Liver (tissue), 9 donors: Measurements from ENCODE around the gene NXPH3. TPM values are rescaled to one million over a fixed set of nuclear protein-coding genes. Genes with fewer than 3 reads are reported as not detected.

Source experiments
- DNase-seq: peaks from one replicate; pipeline ENCODE4 v3.0.0-alpha.2; 2017; ENCODE audit warnings: low spot score
- H3K27ac ChIP-seq, 2 donors: one replicate each; pipeline ENCODE4 v1.7.0; 2013; ENCODE audit warnings: inconsistent platforms in 2 of 2, low read length in 2 of 2, control low read depth in 1 of 2, low read depth in 1 of 2, mild to moderate bottlenecking in 1 of 2
- H3K27me3 ChIP-seq, 4 donors: one replicate each; pipeline versions ENCODE4 v1.6.1 to v1.7.0; 2013; ENCODE audit warnings: low read length in 3 of 4, inconsistent platforms in 1 of 4, mild to moderate bottlenecking in 1 of 4, moderate library complexity in 1 of 4; ENCODE audit not compliant: control insufficient read depth in 4 of 4, insufficient read depth in 4 of 4
- H3K36me3 ChIP-seq, 4 donors: one replicate each; pipeline versions ENCODE4 v1.6.1 to v1.7.0; 2013; ENCODE audit warnings: low read length in 3 of 4, mild to moderate bottlenecking in 3 of 4, low read depth in 1 of 4, moderate library complexity in 1 of 4; ENCODE audit not compliant: control insufficient read depth in 4 of 4, insufficient read depth in 3 of 4
- H3K4me1 ChIP-seq, 4 donors: one replicate each; pipeline versions ENCODE4 v1.6.1 to v1.7.0; 2013; ENCODE audit warnings: low read length in 3 of 4, mild to moderate bottlenecking in 3 of 4, moderate library complexity in 1 of 4; ENCODE audit not compliant: control insufficient read depth in 4 of 4, insufficient read depth in 4 of 4
- H3K4me3 ChIP-seq, 3 donors: one replicate each; pipeline versions ENCODE4 v1.6.1 to v1.7.0; 2013; ENCODE audit warnings: low read length in 3 of 3, control low read depth in 1 of 3, low read depth in 1 of 3, mild to moderate bottlenecking in 1 of 3
- H3K9ac ChIP-seq, 2 donors: one replicate each; pipeline ENCODE4 v1.7.0; 2013; ENCODE audit warnings: low read length in 2 of 2, mild to moderate bottlenecking in 2 of 2, moderate library complexity in 2 of 2, control low read depth in 1 of 2, low read depth in 1 of 2
- H3K9me3 ChIP-seq, 4 donors: one replicate each; pipeline versions ENCODE4 v1.6.1 to v1.7.0; 2013; ENCODE audit warnings: low read length in 3 of 4; ENCODE audit not compliant: control insufficient read depth in 4 of 4
- GABPA ChIP-seq, 2 donors: IDR thresholded peaks in 1 of 2; conservative IDR thresholded peaks in 1 of 2; 2 replicates each; pipeline ENCODE4 v1.6.1; 2016; ENCODE audit warnings: antibody characterized with exemption in 2 of 2, mild to moderate bottlenecking in 1 of 2, moderate library complexity in 1 of 2
- HNF4A ChIP-seq, 2 donors: conservative IDR thresholded peaks; 2 replicates each; pipeline ENCODE4 v1.6.1; 2016; ENCODE audit warnings: antibody characterized with exemption in 2 of 2, mild to moderate bottlenecking in 2 of 2
- HNF4G ChIP-seq: IDR thresholded peaks from 2 replicates; pipeline ENCODE4 v1.6.1; 2016; ENCODE audit warnings: antibody characterized with exemption
- RAD21 ChIP-seq, 2 donors: IDR thresholded peaks; 2 replicates each; pipeline ENCODE4 v1.6.1; 2016; ENCODE audit warnings: antibody characterized with exemption in 2 of 2, mild to moderate bottlenecking in 2 of 2
- RXRA ChIP-seq, 2 donors: IDR thresholded peaks; 2 replicates each; pipeline ENCODE4 v1.6.1; 2017 to 2018; ENCODE audit warnings: antibody characterized with exemption in 2 of 2, mild to moderate bottlenecking in 1 of 2
- SP1 ChIP-seq: IDR thresholded peaks from 2 replicates; pipeline ENCODE4 v1.6.1; 2018; ENCODE audit warnings: antibody characterized with exemption, mild to moderate bottlenecking
- WGBS: extraction: QIAGEN DNeasy Blood & Tissue Kit; methylation state at CpG from one replicate; pipeline ENCODE4 v1.1.7; 2013; 5-methylcytosine and 5-hydroxymethylcytosine counted together
- polyA plus RNA-seq, 2 donors: library from polyadenylated mRNA; stranded (reverse) in 1 of 2; unstranded in 1 of 2; fragments of 200-250 nt in 1 of 2; fragments of >200 nt in 1 of 2; fragmentation: Nextera tagmentation in 1 of 2; extraction: Ambion mirVana in 1 of 2; gene quantifications; one replicate each; pipeline versions ENCODE4 v1.2.1 to v1.2.3, GENCODE V29; 2013 to 2015
- total RNA-seq, 2 donors: library from RNA; depleted of rRNA; stranded (reverse); fragments of >200 nt; gene quantifications; one replicate each; pipeline ENCODE4 v1.2.3, GENCODE V29; 2014
- TF ChIP-seq, protein P1 (sequence below): fragments of 150-350 bp; IDR thresholded peaks from 2 replicates; pipeline ENCODE4 v1.5.1; 2017; ENCODE audit warnings: improper control_type of control experiment, low read depth, low read length; ENCODE audit not compliant: missing input control
- TF ChIP-seq, protein P2 (sequence below): IDR thresholded peaks from 2 replicates; pipeline ENCODE4 v1.6.1; 2016; ENCODE audit warnings: antibody characterized with exemption, mild to moderate bottlenecking
- donor health status: healthy.
- donor health status: healthy.
- donor health status: healthy.
- donor health status: healthy.
- donor health status: healthy.

Gene NXPH3
- total and polyA plus RNA-seq, 4 donors, result 0.17 to 0.22 TPM; not detected in 2

DNA sequence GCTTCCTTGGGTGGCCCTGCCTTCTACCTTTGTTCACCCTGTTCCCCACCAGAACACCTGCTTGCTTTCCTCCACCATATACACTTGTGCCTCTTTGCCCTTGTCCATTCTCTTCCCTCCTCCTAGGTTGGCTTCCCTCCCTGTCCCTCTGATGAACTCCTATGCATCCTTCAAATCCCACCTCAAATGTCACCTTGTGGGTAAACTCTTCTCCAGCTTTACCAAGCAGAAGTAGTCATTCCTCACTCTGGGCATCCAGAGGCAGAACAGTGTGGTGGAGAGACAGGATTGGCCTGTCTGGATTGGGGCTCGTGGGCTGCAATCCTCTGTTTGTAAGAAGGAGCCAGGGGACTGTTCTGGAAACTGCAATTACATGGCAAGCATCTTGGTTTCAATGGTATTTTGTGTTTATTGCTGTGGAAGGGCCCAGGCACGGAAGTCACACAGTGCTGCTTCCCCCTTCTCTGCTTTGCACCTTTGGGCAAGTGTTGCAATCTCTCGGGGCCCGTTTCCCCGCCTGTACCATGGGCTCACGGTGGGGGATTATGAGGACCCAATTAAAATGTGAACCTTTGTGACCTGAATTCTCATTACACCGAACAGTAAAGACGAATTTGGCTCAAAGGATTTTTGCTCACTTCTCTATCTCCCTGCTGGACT lies 21.9 kb upstream of the NXPH3 start:
- H3K27me3 ChIP-seq, result no peaks in the 10 kb centered on the region
- WGBS, result 80% methylated on average over 8 of the region's 8 CpGs
- no peak for TF ChIP-seq RAD21 (IDR thresholded peaks at IDR 0.05)
- TF ChIP-seq, protein P1, sequence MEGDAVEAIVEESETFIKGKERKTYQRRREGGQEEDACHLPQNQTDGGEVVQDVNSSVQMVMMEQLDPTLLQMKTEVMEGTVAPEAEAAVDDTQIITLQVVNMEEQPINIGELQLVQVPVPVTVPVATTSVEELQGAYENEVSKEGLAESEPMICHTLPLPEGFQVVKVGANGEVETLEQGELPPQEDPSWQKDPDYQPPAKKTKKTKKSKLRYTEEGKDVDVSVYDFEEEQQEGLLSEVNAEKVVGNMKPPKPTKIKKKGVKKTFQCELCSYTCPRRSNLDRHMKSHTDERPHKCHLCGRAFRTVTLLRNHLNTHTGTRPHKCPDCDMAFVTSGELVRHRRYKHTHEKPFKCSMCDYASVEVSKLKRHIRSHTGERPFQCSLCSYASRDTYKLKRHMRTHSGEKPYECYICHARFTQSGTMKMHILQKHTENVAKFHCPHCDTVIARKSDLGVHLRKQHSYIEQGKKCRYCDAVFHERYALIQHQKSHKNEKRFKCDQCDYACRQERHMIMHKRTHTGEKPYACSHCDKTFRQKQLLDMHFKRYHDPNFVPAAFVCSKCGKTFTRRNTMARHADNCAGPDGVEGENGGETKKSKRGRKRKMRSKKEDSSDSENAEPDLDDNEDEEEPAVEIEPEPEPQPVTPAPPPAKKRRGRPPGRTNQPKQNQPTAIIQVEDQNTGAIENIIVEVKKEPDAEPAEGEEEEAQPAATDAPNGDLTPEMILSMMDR, result no peak
- no peak overlapping the region for H3K9ac ChIP-seq
- H3K9me3 ChIP-seq, result no peaks in the 10 kb centered on the region
- peaks cover 5 to 17% (median 11%) of the 10 kb centered on the region in 4 donors for H3K4me1 ChIP-seq
- no peak overlapping the region for H3K27ac ChIP-seq
- DNase-seq, result no peak
- H3K36me3 ChIP-seq, result no peaks in the 10 kb centered on the region
- no peak overlapping the region for H3K4me3 ChIP-seq

DNA sequence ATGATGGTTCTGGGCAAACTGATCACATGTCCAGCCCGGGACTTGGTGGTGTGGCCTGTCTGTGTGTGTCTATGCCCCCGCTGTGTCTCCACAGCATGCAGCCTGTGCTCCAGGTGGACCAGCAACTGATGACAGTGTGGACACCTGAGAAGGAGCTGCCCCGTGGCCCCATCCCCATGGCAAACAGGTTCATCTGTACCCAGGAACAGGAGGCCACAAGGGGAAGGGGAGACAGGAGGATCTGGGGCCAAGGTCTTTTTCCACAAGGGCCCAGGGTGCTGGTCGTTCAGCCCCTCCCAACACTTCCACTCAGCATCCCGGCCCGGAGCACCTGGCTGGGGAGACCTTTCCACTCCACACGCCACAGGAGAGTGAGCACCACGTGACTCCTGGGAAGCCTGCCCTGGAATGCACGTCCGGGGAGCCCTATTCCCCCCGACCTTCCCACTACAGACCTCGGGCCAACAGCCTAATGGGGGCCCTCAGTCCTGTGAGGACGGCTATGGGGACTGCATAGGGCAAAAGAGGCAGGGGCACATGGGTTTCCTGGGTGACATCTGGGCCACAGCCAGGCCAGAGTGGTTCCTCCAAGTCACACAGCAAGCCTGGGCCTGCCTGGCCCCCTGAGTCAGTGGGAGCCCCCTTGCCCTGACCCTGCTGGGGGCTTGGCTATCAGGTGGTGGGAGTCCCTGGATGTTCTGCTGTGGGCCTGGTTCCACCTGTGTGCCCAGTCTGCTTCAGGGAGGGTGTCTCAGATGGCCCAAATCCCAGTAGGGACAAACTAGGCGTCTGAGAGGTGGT lies 20.8 kb upstream of the NXPH3 start:
- no peaks in the 10 kb centered on the region for H3K36me3 ChIP-seq
- H3K4me3 ChIP-seq, result no peak overlapping the region
- no peak overlapping the region for H3K9ac ChIP-seq
- TF ChIP-seq, protein P2, sequence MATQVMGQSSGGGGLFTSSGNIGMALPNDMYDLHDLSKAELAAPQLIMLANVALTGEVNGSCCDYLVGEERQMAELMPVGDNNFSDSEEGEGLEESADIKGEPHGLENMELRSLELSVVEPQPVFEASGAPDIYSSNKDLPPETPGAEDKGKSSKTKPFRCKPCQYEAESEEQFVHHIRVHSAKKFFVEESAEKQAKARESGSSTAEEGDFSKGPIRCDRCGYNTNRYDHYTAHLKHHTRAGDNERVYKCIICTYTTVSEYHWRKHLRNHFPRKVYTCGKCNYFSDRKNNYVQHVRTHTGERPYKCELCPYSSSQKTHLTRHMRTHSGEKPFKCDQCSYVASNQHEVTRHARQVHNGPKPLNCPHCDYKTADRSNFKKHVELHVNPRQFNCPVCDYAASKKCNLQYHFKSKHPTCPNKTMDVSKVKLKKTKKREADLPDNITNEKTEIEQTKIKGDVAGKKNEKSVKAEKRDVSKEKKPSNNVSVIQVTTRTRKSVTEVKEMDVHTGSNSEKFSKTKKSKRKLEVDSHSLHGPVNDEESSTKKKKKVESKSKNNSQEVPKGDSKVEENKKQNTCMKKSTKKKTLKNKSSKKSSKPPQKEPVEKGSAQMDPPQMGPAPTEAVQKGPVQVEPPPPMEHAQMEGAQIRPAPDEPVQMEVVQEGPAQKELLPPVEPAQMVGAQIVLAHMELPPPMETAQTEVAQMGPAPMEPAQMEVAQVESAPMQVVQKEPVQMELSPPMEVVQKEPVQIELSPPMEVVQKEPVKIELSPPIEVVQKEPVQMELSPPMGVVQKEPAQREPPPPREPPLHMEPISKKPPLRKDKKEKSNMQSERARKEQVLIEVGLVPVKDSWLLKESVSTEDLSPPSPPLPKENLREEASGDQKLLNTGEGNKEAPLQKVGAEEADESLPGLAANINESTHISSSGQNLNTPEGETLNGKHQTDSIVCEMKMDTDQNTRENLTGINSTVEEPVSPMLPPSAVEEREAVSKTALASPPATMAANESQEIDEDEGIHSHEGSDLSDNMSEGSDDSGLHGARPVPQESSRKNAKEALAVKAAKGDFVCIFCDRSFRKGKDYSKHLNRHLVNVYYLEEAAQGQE, result no peak
- TF ChIP-seq RXRA (IDR thresholded peaks at IDR 0.05) (no peak), HNF4G (no peak)
- DNase-seq, result peak; percentile 31
- H3K27me3 ChIP-seq, result no peaks in the 10 kb centered on the region
- H3K4me1 ChIP-seq, result peaks cover 5 to 17% (median 10%) of the 10 kb centered on the region in 4 donors
- no peaks in the 10 kb centered on the region for H3K9me3 ChIP-seq
- WGBS, result 83% methylated on average over 14 of the region's 14 CpGs
- no peak overlapping the region for H3K27ac ChIP-seq

DNA sequence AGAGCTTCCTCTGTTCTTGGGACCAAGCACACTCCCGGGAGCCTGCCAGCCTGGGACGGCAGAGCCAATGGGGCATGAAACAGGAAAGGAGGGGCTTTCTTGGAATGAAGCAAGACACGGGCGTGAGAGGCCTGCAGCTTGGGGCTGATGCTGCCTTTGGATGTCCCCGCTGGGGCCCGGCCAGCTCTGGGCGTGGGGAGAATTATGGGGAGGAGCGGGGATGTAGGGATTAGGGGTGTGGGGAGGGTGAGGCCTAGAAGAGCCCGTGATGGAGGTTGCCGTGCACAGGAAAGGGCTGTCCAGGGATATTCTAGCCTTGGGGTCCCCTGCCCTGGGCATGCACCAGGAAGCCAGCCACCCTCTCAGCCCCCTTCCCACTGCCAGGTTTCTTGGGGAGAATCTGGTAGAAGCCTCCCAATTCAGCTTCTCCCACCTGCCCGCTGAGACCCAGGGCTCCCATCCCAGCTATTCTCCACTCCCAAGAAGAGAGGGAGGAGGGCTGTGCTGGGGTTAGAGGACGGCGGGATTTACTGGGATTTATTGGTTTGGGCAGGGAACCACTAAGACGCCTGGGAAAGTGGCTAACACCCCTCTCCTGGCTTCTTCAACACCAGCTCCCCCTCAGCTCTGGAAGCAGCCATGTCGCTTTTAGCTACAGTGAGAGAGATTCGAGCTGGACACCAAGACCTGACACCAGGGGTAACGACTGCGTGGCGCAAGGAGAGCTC lies 20.0 kb upstream of the NXPH3 start:
- no peak for TF ChIP-seq RXRA (IDR thresholded peaks at IDR 0.05)
- TF ChIP-seq GABPA (IDR thresholded peaks at IDR 0.05 in 1 of 2, conservative IDR thresholded peaks at IDR 0.05 in 1 of 2), result no peak
- TF ChIP-seq HNF4G, result no peak
- TF ChIP-seq HNF4A (conservative IDR thresholded peaks at IDR 0.05), result no peak
- TF ChIP-seq SP1, result no peak
- no peaks in the 10 kb centered on the region for H3K27me3 ChIP-seq
- H3K9me3 ChIP-seq, result no peaks in the 10 kb centered on the region
- no peak overlapping the region for H3K9ac ChIP-seq
- H3K4me3 ChIP-seq, result no peak overlapping the region
- no peak overlapping the region for H3K27ac ChIP-seq
- DNase-seq, result peak; percentile 31
- H3K36me3 ChIP-seq, result no peaks in the 10 kb centered on the region
- WGBS, result 76% methylated on average over 19 of the region's 19 CpGs
- H3K4me1 ChIP-seq, result peaks cover 5 to 17% (median 10%) of the 10 kb centered on the region in 4 donors
